K562 (cell line): Measurements from ENCODE around the gene INTS13. TPM values are rescaled to one million over a fixed set of nuclear protein-coding genes. Genes with fewer than 3 reads are reported as not detected.
A peak's percentile ranks its signal among the peaks of the same experiment; 100 is the strongest.

Experiments
- ATAC-seq: fragments of 200-7000 bp; cut with Tn5 transposase; 3 replicates; pipeline ENCODE4 v1.9.1; 2020; ENCODE audit warnings: moderate library complexity
- BruUV-seq: library from RNA; stranded (reverse); fragments of 400-500 nt; replicated peaks from 2 replicates; lab custom pipeline; 2021; lab: Mats Ljungman, UMichigan
- CTCF ChIA-PET: fragments of 300-600 bp; formaldehyde crosslinking; extraction: SDS; loops from one replicate; lab custom pipeline; 2021; ENCODE audit warnings: low intra/inter-chr PET ratio; lab: Yijun Ruan, JAX
- POLR2A ChIA-PET: fragments of 300-600, 350-650 bp; sonication (Branson Sonifier 250); formaldehyde crosslinking; extraction: SDS; loops from one replicate; lab custom pipeline; 2021; ENCODE audit warnings: antibody characterized with exemption, inconsistent platforms; lab: Yijun Ruan, JAX
- DNase-seq, 4 experiments: peaks; one replicate each; pipeline versions ENCODE4 v3.0.0 to v3.0.0-alpha.2; 2011 to 2018; ENCODE audit warnings: low spot score in 3 of 4, mixed read lengths in 3 of 4; ENCODE audit errors: extremely low read depth in 1 of 4
- FAIRE-seq: peaks from 2 replicates; lab custom pipeline; 2011; peaks lifted over from hg19 to GRCh38; lab: Jason Lieb, UNC
- H2AFZ ChIP-seq: 2 replicates; pipeline ENCODE4 v1.6.0; 2011; ENCODE audit warnings: low read depth, low read length, control low read depth, inconsistent platforms
- H3K27ac ChIP-seq: fragments of 200-600 bp; 3 replicates; pipeline ENCODE4 v1.8.0; 2011; ENCODE audit warnings: low read depth, mild to moderate bottlenecking, control low read depth, inconsistent platforms, low read length, moderate library complexity, mixed read lengths; ENCODE audit errors: extremely low read depth
- H3K27me3 ChIP-seq, 2 experiments: fragments of 300-600 bp in 1 of 2; 2 replicates in 1 of 2; 3 replicates in 1 of 2; pipeline versions ENCODE4 v1.6.0 to v1.8.0; 2011; ENCODE audit warnings: inconsistent platforms in 2 of 2, low read length in 2 of 2, mild to moderate bottlenecking in 1 of 2, mixed read lengths in 1 of 2, moderate library complexity in 1 of 2; ENCODE audit not compliant: control insufficient read depth in 2 of 2, insufficient read depth in 2 of 2
- H3K36me3 ChIP-seq: fragments of 300-600 bp; 3 replicates; pipeline ENCODE4 v1.8.0; 2011; ENCODE audit warnings: mild to moderate bottlenecking, low read length, inconsistent platforms; ENCODE audit not compliant: control insufficient read depth, insufficient read depth
- H3K4me1 ChIP-seq, 2 experiments: fragments of 200-600 bp in 1 of 2; replicated peaks in 1 of 2; 2 replicates in 1 of 2; 3 replicates in 1 of 2; pipeline versions ENCODE4 v1.5.1 to v1.8.0; 2011; ENCODE audit warnings: inconsistent platforms in 2 of 2, low read length in 2 of 2, mild to moderate bottlenecking in 1 of 2, mixed read lengths in 1 of 2, moderate library complexity in 1 of 2; ENCODE audit not compliant: control insufficient read depth in 2 of 2, insufficient read depth in 2 of 2
- H3K4me2 ChIP-seq: 2 replicates; pipeline ENCODE4 v1.6.1; 2011; ENCODE audit warnings: low read length, control low read depth, inconsistent platforms, mixed read lengths; ENCODE audit not compliant: insufficient read depth
- H3K4me3 ChIP-seq: fragments of 200-600 bp; sonication (generic), shearing (Covaris generic); 2 replicates; pipeline ENCODE4 v1.5.1; 2016; ENCODE audit warnings: control low read depth, inconsistent platforms
- H3K79me2 ChIP-seq: fragments of 200-600 bp; 3 replicates; pipeline ENCODE4 v1.8.0; 2011; ENCODE audit warnings: low read length, inconsistent platforms; ENCODE audit not compliant: control insufficient read depth, insufficient read depth
- H3K9ac ChIP-seq, 2 experiments: 2 replicates each; pipeline versions ENCODE4 v1.6.0 to v1.6.1; 2011; ENCODE audit warnings: low read depth in 2 of 2, low read length in 2 of 2, control low read depth in 1 of 2, inconsistent platforms in 1 of 2, mild to moderate bottlenecking in 1 of 2, mixed read lengths in 1 of 2; ENCODE audit not compliant: insufficient read depth in 1 of 2
- H3K9me1 ChIP-seq: one replicate; pipeline ENCODE4 v1.6.0; 2011; ENCODE audit warnings: inconsistent platforms, mild to moderate bottlenecking, low read length, moderate library complexity; ENCODE audit not compliant: control insufficient read depth, insufficient read depth
- H3K9me3 ChIP-seq: replicated peaks from 2 replicates; pipeline ENCODE4 v1.5.1; 2011; ENCODE audit warnings: low read depth, low read length, inconsistent platforms; ENCODE audit not compliant: control insufficient read depth, insufficient read depth
- H4K20me1 ChIP-seq: replicated peaks from 2 replicates; pipeline ENCODE4 v1.6.1; 2011; ENCODE audit warnings: low read length, inconsistent platforms, mixed read lengths; ENCODE audit not compliant: control insufficient read depth, insufficient read depth
- CBX3 ChIP-seq, 2 experiments: IDR thresholded peaks; 1 replicate in 1 of 2; 2 replicates in 1 of 2; pipeline ENCODE4 v1.6.1; 2012; ENCODE audit warnings: inconsistent platforms in 2 of 2, low read length in 2 of 2, borderline replicate concordance in 1 of 2, control low read depth in 1 of 2
- HDAC8 ChIP-seq: fragments of 450-650 bp; IDR thresholded peaks from 2 replicates; pipeline ENCODE4 v1.6.1; 2016; ENCODE audit warnings: mild to moderate bottlenecking, missing genetic modification characterization, moderate library complexity, missing compliant biosample characterization
- KDM5B ChIP-seq: fragments of 200-600 bp; sonication (generic); IDR thresholded peaks from 2 replicates; pipeline ENCODE4 v1.6.1; 2012; ENCODE audit warnings: low read depth, mild to moderate bottlenecking, moderate library complexity, low read length, control low read depth, inconsistent platforms; ENCODE audit not compliant: insufficient replicate concordance
- MEIS2 ChIP-seq: fragments of 450-650 bp; IDR thresholded peaks from 2 replicates; pipeline ENCODE4 v1.6.1; 2014; ENCODE audit warnings: mild to moderate bottlenecking; ENCODE audit not compliant: partially characterized antibody
- MTA1 ChIP-seq: fragments of 450-650 bp; IDR thresholded peaks from 2 replicates; pipeline ENCODE4 v1.6.1; 2017; ENCODE audit warnings: borderline replicate concordance
- SAFB ChIP-seq: fragments of 200-400 bp; formaldehyde crosslinking; IDR thresholded peaks from 2 replicates; pipeline ENCODE4 v1.6.1; 2017; ENCODE audit warnings: low read depth, low read length, borderline replicate concordance
- SREBF2 ChIP-seq: sonication (generic); formaldehyde crosslinking; IDR thresholded peaks from 2 replicates; pipeline ENCODE4 v1.4.0; 2020; ENCODE audit warnings: mild to moderate bottlenecking, missing genetic modification reagents
- TSC22D4 ChIP-seq: fragments of 450-650 bp; IDR thresholded peaks from 2 replicates; pipeline ENCODE4 v1.6.1; 2016; ENCODE audit warnings: missing genetic modification characterization, missing biosample characterization, control low read depth
- WGBS: fragments of 100-300 bp; shearing (Covaris generic); methylation state at CpG from one replicate; pipeline ENCODE4 v1.1.6; 2016; ENCODE audit warnings: low coverage, mixed read lengths; ENCODE audit not compliant: insufficient coverage; ENCODE audit errors: missing lambda C conversion rate; 5-methylcytosine and 5-hydroxymethylcytosine counted together
- in situ Hi-C: fragments of 300-500 bp; cut with MboI; formaldehyde crosslinking; loops from 4 replicates; pipeline ENCODE4 v1.15.0; 2018; ENCODE audit warnings: inconsistent platforms, mixed read lengths
- intact Hi-C: fragments of 100-400 bp; cut with micrococcal nuclease; formaldehyde crosslinking; loops from 2 replicates; pipeline ENCODE4 v1.14.2; 2022
- polyA plus RNA-seq, 8 experiments: library from polyadenylated mRNA; depleted of rRNA in 4 of 8; stranded (reverse) in 5 of 8; unstranded in 3 of 8; fragments of >200 nt; fragmentation: Nextera tagmentation in 2 of 8; fragmentation: Illumina TruSeq in 1 of 8; extraction: Ambion mirVana in 2 of 8; extraction: Trizol in 1 of 8; gene quantifications; 2 replicates each; pipeline versions ENCODE4 v1.2.1 to v1.2.3, GENCODE V29; 2011 to 2014; ENCODE audit warnings: inconsistent platforms in 1 of 8, missing spikeins in 1 of 8
- total RNA-seq, 7 experiments: library from RNA; depleted of rRNA in 6 of 7; stranded (reverse); fragments of >200 nt in 6 of 7; fragmentation: Illumina TruSeq in 2 of 7; extraction: Trizol in 2 of 7; gene quantifications; 2 replicates each; pipeline versions ENCODE4 v1.2.1 to v1.2.3, GENCODE V29; 2011 to 2021; ENCODE audit warnings: low replicate concordance in 1 of 7
- TF ChIP-seq, protein P1 (sequence below): fragments of 250-450 bp; sonication (Bioruptor Pico); IDR thresholded peaks from 2 replicates; pipeline ENCODE4 v1.4.0; 2020; ENCODE audit warnings: borderline replicate concordance
- TF ChIP-seq, protein P2 (sequence below): fragments of 200-400 bp; formaldehyde crosslinking; IDR thresholded peaks from 2 replicates; pipeline ENCODE4 v1.6.1; 2017; ENCODE audit warnings: mild to moderate bottlenecking, low read depth, low read length, moderate library complexity
- TF ChIP-seq, protein P3 (sequence below), 2 experiments: IDR thresholded peaks; 2 replicates each; pipeline ENCODE4 v1.6.1; 2012; ENCODE audit warnings: improper control_type of control experiment in 2 of 2, low read depth in 2 of 2, low read length in 2 of 2, borderline replicate concordance in 1 of 2
- TF ChIP-seq, protein P4 (sequence below): fragments of 450-650 bp; IDR thresholded peaks from 2 replicates; pipeline ENCODE4 v1.6.1; 2017; ENCODE audit warnings: antibody characterized with exemption

The INTS13 gene
- total and polyA plus RNA-seq, 9 of the 15 experiments (the other 6 are each of a cell fraction or from before 2014, with no cell fraction given): 48.3 to 91.8 (median 78.1) TPM

DNA sequence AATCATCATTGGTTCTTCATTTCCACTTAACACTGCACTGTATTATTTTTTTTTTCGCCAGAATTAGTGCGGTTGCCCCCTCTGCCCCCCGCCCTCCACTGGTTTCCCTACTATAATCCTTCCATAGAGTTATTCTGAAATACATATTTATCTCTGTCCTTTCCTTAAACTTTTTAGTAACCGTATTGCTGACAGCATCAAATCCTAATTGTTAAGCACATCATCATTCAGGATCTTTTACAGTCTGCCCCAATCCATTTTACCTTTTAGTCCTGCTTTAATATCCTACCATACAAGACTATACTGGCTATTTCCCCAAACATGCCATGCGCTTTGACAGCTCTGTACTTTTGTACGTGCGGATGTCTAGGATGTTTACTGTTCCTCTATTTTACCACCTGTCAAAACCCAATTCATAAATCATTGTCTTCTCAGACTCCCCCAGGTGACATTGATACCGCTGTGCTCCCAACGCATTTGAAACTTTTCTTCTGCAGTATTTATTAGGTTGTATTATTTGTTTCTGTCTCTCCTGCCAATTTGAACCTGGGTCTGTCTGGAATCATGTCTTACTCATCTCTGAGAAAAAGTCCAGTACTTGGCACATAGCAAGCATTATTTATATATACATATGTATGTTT is 1.5 kb upstream of the INTS13 start:
- intact Hi-C loops: no loop called here
- Histone ChIP-seq H3K4me3 (peak overlapping the region; percentile 84), H4K20me1 (0 out of 2 replicates have a peak, but pooled peaks cover 5% of the 10 kb centered on the region), H3K79me2 (peaks cover 96% of the 10 kb centered on the region), H3K27me3 (no peaks in the 10 kb centered on the region), H3K9me3 (no peaks in the 10 kb centered on the region), H3K9me1 (no peaks in the 10 kb centered on the region), H2AFZ (peak overlapping the region; percentile 94; the same call in 1 of the 2 replicates), H3K4me1 (peaks cover 0 to 28% of the 10 kb centered on the region in 2 experiments; a peak in 3 of 5 replicates), H3K36me3 (peaks cover 11% of the 10 kb centered on the region; the same call in 2 of the 3 replicates), H3K9ac (peak overlapping the region; percentile 94 to 95), H3K27ac (peak overlapping the region; percentile 95), H3K4me2 (peak overlapping the region; percentile 98)
- DNase-seq: peak in 1 of 4 experiments; percentile 37
- ChIA-PET POLR2A (no interaction called here), CTCF (no interaction called here)
- in situ Hi-C loops: loop anchor here (5.0 kb wide), 1 partner anchor 73 kb away; the partner anchor contains the start of gene TM7SF3
- WGBS: 0% methylated on average over 9 of the region's 9 CpGs
- TSS peak; percentile 49 for BruUV-seq
- peak; percentile 30 for ATAC-seq
- peak; percentile 32 for FAIRE-seq
- no peak for TF ChIP-seq CBX3 (IDR thresholded peaks at IDR 0.05; ENCODE audit: borderline replicate concordance in 1 of 2, low read length in 2 of 2)
- no peak for TF ChIP-seq MTA1
- TF ChIP-seq, protein P1, sequence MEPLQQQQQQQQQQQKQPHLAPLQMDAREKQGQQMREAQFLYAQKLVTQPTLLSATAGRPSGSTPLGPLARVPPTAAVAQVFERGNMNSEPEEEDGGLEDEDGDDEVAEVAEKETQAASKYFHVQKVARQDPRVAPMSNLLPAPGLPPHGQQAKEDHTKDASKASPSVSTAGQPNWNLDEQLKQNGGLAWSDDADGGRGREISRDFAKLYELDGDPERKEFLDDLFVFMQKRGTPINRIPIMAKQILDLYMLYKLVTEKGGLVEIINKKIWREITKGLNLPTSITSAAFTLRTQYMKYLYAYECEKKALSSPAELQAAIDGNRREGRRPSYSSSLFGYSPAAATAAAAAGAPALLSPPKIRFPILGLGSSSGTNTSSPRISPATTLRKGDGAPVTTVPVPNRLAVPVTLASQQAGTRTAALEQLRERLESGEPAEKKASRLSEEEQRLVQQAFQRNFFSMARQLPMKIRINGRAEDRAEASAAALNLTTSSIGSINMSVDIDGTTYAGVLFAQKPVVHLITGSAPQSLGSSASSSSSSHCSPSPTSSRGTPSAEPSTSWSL (CRISPR knock-in tag): no peak
- TF ChIP-seq KDM5B: no peak
- no peak for TF ChIP-seq SREBF2
- TF ChIP-seq, protein P2, sequence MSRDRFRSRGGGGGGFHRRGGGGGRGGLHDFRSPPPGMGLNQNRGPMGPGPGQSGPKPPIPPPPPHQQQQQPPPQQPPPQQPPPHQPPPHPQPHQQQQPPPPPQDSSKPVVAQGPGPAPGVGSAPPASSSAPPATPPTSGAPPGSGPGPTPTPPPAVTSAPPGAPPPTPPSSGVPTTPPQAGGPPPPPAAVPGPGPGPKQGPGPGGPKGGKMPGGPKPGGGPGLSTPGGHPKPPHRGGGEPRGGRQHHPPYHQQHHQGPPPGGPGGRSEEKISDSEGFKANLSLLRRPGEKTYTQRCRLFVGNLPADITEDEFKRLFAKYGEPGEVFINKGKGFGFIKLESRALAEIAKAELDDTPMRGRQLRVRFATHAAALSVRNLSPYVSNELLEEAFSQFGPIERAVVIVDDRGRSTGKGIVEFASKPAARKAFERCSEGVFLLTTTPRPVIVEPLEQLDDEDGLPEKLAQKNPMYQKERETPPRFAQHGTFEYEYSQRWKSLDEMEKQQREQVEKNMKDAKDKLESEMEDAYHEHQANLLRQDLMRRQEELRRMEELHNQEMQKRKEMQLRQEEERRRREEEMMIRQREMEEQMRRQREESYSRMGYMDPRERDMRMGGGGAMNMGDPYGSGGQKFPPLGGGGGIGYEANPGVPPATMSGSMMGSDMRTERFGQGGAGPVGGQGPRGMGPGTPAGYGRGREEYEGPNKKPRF: no peak
- no peak for TF ChIP-seq TSC22D4 (tag)
- TF ChIP-seq, protein P3, sequence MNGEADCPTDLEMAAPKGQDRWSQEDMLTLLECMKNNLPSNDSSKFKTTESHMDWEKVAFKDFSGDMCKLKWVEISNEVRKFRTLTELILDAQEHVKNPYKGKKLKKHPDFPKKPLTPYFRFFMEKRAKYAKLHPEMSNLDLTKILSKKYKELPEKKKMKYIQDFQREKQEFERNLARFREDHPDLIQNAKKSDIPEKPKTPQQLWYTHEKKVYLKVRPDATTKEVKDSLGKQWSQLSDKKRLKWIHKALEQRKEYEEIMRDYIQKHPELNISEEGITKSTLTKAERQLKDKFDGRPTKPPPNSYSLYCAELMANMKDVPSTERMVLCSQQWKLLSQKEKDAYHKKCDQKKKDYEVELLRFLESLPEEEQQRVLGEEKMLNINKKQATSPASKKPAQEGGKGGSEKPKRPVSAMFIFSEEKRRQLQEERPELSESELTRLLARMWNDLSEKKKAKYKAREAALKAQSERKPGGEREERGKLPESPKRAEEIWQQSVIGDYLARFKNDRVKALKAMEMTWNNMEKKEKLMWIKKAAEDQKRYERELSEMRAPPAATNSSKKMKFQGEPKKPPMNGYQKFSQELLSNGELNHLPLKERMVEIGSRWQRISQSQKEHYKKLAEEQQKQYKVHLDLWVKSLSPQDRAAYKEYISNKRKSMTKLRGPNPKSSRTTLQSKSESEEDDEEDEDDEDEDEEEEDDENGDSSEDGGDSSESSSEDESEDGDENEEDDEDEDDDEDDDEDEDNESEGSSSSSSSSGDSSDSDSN (IDR thresholded peaks at IDR 0.05; ENCODE audit: borderline replicate concordance in 1 of 2, low read depth in 2 of 2, low read length in 2 of 2): no peak
- TF ChIP-seq MEIS2: peak; percentile 96
- TF ChIP-seq, protein P4, sequence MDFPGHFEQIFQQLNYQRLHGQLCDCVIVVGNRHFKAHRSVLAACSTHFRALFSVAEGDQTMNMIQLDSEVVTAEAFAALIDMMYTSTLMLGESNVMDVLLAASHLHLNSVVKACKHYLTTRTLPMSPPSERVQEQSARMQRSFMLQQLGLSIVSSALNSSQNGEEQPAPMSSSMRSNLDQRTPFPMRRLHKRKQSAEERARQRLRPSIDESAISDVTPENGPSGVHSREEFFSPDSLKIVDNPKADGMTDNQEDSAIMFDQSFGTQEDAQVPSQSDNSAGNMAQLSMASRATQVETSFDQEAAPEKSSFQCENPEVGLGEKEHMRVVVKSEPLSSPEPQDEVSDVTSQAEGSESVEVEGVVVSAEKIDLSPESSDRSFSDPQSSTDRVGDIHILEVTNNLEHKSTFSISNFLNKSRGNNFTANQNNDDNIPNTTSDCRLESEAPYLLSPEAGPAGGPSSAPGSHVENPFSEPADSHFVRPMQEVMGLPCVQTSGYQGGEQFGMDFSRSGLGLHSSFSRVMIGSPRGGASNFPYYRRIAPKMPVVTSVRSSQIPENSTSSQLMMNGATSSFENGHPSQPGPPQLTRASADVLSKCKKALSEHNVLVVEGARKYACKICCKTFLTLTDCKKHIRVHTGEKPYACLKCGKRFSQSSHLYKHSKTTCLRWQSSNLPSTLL: no peak
- TF ChIP-seq HDAC8 (tag): no peak
- no peak for TF ChIP-seq SAFB
